Measurements from ENCODE around the gene TRAF7.

DNA sequence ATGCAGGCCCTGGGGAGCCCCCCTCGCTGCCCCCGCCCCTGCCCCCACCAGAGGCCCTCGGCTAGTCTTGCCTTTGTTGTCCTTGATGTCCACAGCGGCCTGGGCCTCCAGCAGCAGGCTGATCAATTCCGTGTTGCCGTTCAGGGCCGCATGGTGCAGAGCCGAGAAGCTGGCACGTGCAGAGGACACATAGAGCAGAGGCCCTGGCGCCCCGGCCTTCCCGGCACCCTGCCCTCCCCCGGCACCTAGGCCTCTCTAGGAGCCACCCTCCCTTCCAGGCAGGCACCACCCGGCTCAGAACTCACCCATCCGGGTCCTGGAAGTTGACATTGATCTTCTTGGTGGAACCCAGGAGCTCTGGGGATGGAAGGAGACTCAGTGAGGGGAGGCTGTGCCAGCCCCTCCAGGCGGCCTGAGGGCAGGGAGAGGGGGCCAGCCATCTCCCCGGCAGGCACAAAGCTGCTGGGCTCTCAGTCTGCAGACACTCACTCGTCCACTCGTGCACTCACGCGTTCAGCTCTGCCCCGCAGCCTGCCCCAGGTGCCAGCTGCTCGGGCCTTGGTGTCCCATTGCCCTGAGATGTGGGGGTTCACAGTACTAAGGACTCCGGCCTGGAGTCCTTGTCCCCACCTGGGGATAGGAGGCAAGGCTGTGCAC, 34.5 kb downstream of the TRAF7 start:
- TF ChIP-seq, protein P1, sequence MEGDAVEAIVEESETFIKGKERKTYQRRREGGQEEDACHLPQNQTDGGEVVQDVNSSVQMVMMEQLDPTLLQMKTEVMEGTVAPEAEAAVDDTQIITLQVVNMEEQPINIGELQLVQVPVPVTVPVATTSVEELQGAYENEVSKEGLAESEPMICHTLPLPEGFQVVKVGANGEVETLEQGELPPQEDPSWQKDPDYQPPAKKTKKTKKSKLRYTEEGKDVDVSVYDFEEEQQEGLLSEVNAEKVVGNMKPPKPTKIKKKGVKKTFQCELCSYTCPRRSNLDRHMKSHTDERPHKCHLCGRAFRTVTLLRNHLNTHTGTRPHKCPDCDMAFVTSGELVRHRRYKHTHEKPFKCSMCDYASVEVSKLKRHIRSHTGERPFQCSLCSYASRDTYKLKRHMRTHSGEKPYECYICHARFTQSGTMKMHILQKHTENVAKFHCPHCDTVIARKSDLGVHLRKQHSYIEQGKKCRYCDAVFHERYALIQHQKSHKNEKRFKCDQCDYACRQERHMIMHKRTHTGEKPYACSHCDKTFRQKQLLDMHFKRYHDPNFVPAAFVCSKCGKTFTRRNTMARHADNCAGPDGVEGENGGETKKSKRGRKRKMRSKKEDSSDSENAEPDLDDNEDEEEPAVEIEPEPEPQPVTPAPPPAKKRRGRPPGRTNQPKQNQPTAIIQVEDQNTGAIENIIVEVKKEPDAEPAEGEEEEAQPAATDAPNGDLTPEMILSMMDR (IDR thresholded peaks at IDR 0.05): no peak
- TF ChIP-seq POLR2A (IDR thresholded peaks at IDR 0.05) (no peak), EP300 (IDR thresholded peaks at IDR 0.05) (no peak)

All from ovary (tissue), 3 donors.